Keratinocyte (primary cell): Measurements from ENCODE around the gene MEP1B. TPM values are rescaled to one million over a fixed set of nuclear protein-coding genes. Genes with fewer than 3 reads are reported as not detected.

Experiments
- DNase-seq: peaks from one replicate; pipeline ENCODE4 v3.0.0-alpha.2; 2011; ENCODE audit warnings: low read depth, missing footprints, low spot score
- FAIRE-seq: peaks from 2 replicates; lab custom pipeline; 2011; peaks lifted over from hg19 to GRCh38; lab: Jason Lieb, UNC
- H2AFZ ChIP-seq: 2 replicates; pipeline ENCODE4 v1.6.0; 2012; ENCODE audit warnings: low read length, control low read depth, inconsistent platforms; ENCODE audit not compliant: control insufficient read depth
- H3K27ac ChIP-seq: 2 replicates; pipeline ENCODE4 v1.5.1; 2011; ENCODE audit warnings: low read length; ENCODE audit not compliant: control insufficient read depth, insufficient read depth
- H3K27me3 ChIP-seq: 3 replicates; pipeline ENCODE4 v1.6.0; 2011; ENCODE audit warnings: low read length; ENCODE audit not compliant: control insufficient read depth, insufficient read depth; ENCODE audit errors: extremely low read depth
- H3K36me3 ChIP-seq, 2 experiments: 2 replicates in 1 of 2; 3 replicates in 1 of 2; pipeline ENCODE4 v1.5.1; 2011; ENCODE audit warnings: low read length in 2 of 2, mild to moderate bottlenecking in 1 of 2; ENCODE audit not compliant: control insufficient read depth in 2 of 2, insufficient read depth in 2 of 2; ENCODE audit errors: extremely low read depth in 1 of 2
- H3K4me1 ChIP-seq: 3 replicates; pipeline ENCODE4 v1.5.1; 2011; ENCODE audit warnings: low read length; ENCODE audit not compliant: control insufficient read depth, insufficient read depth; ENCODE audit errors: extremely low read depth
- H3K4me2 ChIP-seq: 3 replicates; pipeline ENCODE4 v1.6.0; 2011; ENCODE audit warnings: low read depth, low read length; ENCODE audit not compliant: control insufficient read depth, insufficient read depth; ENCODE audit errors: extremely low read depth
- H3K4me3 ChIP-seq, 3 experiments: fragments of 200-600 bp in 1 of 3; sonication (generic) in 1 of 3; 2 replicates in 2 of 3; 3 replicates in 1 of 3; pipeline ENCODE4 v1.5.1; 2011 to 2016; ENCODE audit warnings: low read length in 3 of 3, mild to moderate bottlenecking in 3 of 3, control low read depth in 2 of 3, inconsistent platforms in 1 of 3, low read depth in 1 of 3, mixed read lengths in 1 of 3, mixed run types in 1 of 3, moderate library complexity in 1 of 3; ENCODE audit not compliant: control insufficient read depth in 2 of 3, insufficient read depth in 2 of 3; ENCODE audit errors: extremely low read depth in 1 of 3
- H3K79me2 ChIP-seq: 2 replicates; pipeline ENCODE4 v1.6.0; 2012; ENCODE audit warnings: low read length; ENCODE audit not compliant: control insufficient read depth, insufficient read depth
- H3K9ac ChIP-seq: 3 replicates; pipeline ENCODE4 v1.6.0; 2011; ENCODE audit warnings: low read length; ENCODE audit not compliant: control insufficient read depth, insufficient read depth; ENCODE audit errors: extremely low read depth
- H3K9me1 ChIP-seq: 3 replicates; pipeline ENCODE4 v1.6.0; 2011; ENCODE audit warnings: low read length; ENCODE audit not compliant: control insufficient read depth, insufficient read depth; ENCODE audit errors: extremely low read depth
- H3K9me3 ChIP-seq: 2 replicates; pipeline ENCODE4 v1.5.1; 2012; ENCODE audit warnings: low read depth, low read length; ENCODE audit not compliant: control insufficient read depth
- H4K20me1 ChIP-seq: 3 replicates; pipeline ENCODE4 v1.6.0; 2011; ENCODE audit warnings: low read length; ENCODE audit not compliant: control insufficient read depth, insufficient read depth; ENCODE audit errors: extremely low read depth
- EZH2 ChIP-seq: IDR thresholded peaks from one replicate; pipeline ENCODE4 v1.6.1; 2012; ENCODE audit warnings: inconsistent platforms, mild to moderate bottlenecking, low read length, moderate library complexity
- dilution Hi-C: fragments of 300-500 bp; cut with MboI; formaldehyde crosslinking; loops from one replicate; pipeline ENCODE4 v1.7.0; 2020; ENCODE audit warnings: low sequenced_read_pairs; ENCODE audit not compliant: extremely low pct_ligation_motif_present
- polyA plus RNA-seq, 5 experiments: library from polyadenylated mRNA; depleted of rRNA in 3 of 5; stranded (reverse) in 3 of 5; stranded (forward) in 1 of 5; unstranded in 1 of 5; fragments of >200 nt; gene quantifications; 1 replicate in 1 of 5; 2 replicates in 3 of 5; 3 replicates in 1 of 5; pipeline versions ENCODE4 v1.2.1 to v1.2.3, GENCODE V29; 2011 to 2012; ENCODE audit warnings: missing spikeins in 2 of 5, low read depth in 1 of 5, low replicate concordance in 1 of 5
- TF ChIP-seq, protein P1 (sequence below), 3 experiments: IDR thresholded peaks in 1 of 3; conservative IDR thresholded peaks in 1 of 3; optimal IDR thresholded peaks in 1 of 3; 2 replicates in 2 of 3; 3 replicates in 1 of 3; pipeline versions ENCODE3 to v1.5.1; 2011; ENCODE audit warnings: low read length in 3 of 3, mild to moderate bottlenecking in 3 of 3, moderate library complexity in 2 of 3, control low read depth in 1 of 3, inconsistent platforms in 1 of 3; ENCODE audit not compliant: insufficient read depth in 2 of 3; ENCODE audit errors: extremely low read depth in 1 of 3

MEP1B gene
- polyA plus RNA-seq, 1 donor (not counting 4 experiments of a cell fraction or from before 2014, with no cell fraction given) = 0.03 TPM

DNA sequence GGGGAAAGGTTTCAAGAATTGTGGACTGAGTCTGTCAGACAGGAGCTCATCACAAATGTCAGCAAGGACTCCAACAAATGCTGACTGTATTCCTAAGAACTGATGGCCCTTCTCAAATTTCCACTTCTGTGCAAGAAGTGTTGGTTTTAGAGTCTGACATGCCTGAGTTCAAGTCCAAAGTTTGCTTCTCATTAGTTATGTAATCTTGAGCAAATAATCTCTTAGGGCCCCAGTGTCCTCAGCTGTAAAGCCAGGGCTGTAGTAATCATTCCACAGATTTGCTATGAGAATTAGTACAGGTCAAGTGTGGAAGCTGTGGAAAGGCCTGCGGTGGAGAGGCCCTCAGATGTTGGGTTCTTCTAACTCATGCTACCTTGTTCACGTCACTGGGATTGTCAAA, 23.9 kb downstream of the MEP1B start:
- no peak for FAIRE-seq
- dilution Hi-C loops = no loop called here

DNA sequence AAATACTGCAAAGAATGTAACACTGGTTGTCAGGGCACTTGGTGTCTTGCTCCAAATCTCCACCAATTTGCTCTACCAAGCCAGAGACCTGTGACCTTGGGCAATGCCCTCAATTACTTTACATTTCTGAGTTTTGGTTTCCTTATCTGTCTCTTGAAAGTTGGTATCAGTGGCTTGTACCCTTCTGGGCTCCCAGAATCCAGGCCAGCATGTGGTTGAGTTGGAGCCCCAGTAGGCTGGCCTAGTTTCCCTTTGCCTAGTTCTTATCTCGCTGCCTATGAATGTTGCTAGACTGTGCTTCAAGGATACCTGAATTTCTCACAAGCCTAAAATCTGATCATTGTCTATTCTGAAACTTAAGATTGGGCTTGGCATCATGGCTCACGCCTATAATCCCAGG, 26.6 kb downstream of the MEP1B start:
- H3K4me3 ChIP-seq = no peak overlapping the region
- H3K27me3 ChIP-seq = no peaks in the 10 kb centered on the region
- dilution Hi-C loops = no loop called here
- no peak overlapping the region for H3K27ac ChIP-seq
- TF ChIP-seq EZH2 = no peak
- TF ChIP-seq, protein P1, sequence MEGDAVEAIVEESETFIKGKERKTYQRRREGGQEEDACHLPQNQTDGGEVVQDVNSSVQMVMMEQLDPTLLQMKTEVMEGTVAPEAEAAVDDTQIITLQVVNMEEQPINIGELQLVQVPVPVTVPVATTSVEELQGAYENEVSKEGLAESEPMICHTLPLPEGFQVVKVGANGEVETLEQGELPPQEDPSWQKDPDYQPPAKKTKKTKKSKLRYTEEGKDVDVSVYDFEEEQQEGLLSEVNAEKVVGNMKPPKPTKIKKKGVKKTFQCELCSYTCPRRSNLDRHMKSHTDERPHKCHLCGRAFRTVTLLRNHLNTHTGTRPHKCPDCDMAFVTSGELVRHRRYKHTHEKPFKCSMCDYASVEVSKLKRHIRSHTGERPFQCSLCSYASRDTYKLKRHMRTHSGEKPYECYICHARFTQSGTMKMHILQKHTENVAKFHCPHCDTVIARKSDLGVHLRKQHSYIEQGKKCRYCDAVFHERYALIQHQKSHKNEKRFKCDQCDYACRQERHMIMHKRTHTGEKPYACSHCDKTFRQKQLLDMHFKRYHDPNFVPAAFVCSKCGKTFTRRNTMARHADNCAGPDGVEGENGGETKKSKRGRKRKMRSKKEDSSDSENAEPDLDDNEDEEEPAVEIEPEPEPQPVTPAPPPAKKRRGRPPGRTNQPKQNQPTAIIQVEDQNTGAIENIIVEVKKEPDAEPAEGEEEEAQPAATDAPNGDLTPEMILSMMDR (optimal IDR thresholded peaks at IDR 0.05 in 1 of 3, IDR thresholded peaks at IDR 0.05 in 1 of 3, conservative IDR thresholded peaks at IDR 0.05 in 1 of 3; ENCODE audit: extremely low read depth in 1 of 3, insufficient read depth in 2 of 3, low read length in 3 of 3) = no peak
- H3K79me2 ChIP-seq = no peaks in the 10 kb centered on the region
- no peak overlapping the region for H3K4me2 ChIP-seq
- H4K20me1 ChIP-seq = no peaks in the 10 kb centered on the region
- H3K9me1 ChIP-seq = no peaks in the 10 kb centered on the region
- FAIRE-seq = no peak
- DNase-seq = no peak
- no peaks in the 10 kb centered on the region for H3K4me1 ChIP-seq
- no peak overlapping the region for H2AFZ ChIP-seq
- H3K36me3 ChIP-seq = no peaks in the 10 kb centered on the region
- no peak overlapping the region for H3K9ac ChIP-seq
- H3K9me3 ChIP-seq = no peaks in the 10 kb centered on the region

More for the DNA sequence above, 23.9 kb downstream of the MEP1B start:
- Histone ChIP-seq H3K36me3 (no peaks in the 10 kb centered on the region), H3K27ac (no peak overlapping the region), H3K9me1 (no peaks in the 10 kb centered on the region), H2AFZ (no peak overlapping the region), H3K4me3 (no peak overlapping the region), H3K79me2 (no peaks in the 10 kb centered on the region), H3K27me3 (no peaks in the 10 kb centered on the region), H4K20me1 (no peaks in the 10 kb centered on the region), H3K4me1 (no peaks in the 10 kb centered on the region), H3K9ac (no peak overlapping the region), H3K9me3 (no peaks in the 10 kb centered on the region), H3K4me2 (no peak overlapping the region)
- no peak for TF ChIP-seq EZH2
- TF ChIP-seq, protein P1 (optimal IDR thresholded peaks at IDR 0.05 in 1 of 3, IDR thresholded peaks at IDR 0.05 in 1 of 3, conservative IDR thresholded peaks at IDR 0.05 in 1 of 3; ENCODE audit: extremely low read depth in 1 of 3, insufficient read depth in 2 of 3, low read length in 3 of 3) = no peak
- DNase-seq = no peak
